Astrocyte of the cerebellum (primary cell): ENCODE data around the gene IL1A.

Experiments
- DNase-seq: peaks from one replicate; pipeline ENCODE4 v3.0.0-alpha.2; 2011; ENCODE audit warnings: low read depth
- H3K4me3 ChIP-seq: 2 replicates; pipeline ENCODE4 v1.5.1; 2011; ENCODE audit warnings: mild to moderate bottlenecking, low read depth, low read length, moderate library complexity
- CTCF ChIP-seq: IDR thresholded peaks from 2 replicates; pipeline ENCODE4 v1.5.1; 2012; ENCODE audit warnings: low read length, low read depth, moderate library complexity, mild to moderate bottlenecking; ENCODE audit errors: missing control alignments
- in situ Hi-C: cut with HindIII; loops from 2 replicates; pipeline ENCODE4 v1.10.0; 2017; ENCODE audit warnings: low sequenced_read_pairs

Gene IL1A

GRCh38 chr2:112825706-112826105 is 41.4 kb upstream of the IL1A start:
- no peak for TF ChIP-seq CTCF
- no peak overlapping the region for H3K4me3 ChIP-seq
- in situ Hi-C loops, result no loop called here
- DNase-seq, result no peak

- no peak for TF ChIP-seq CTCF
- no peak for DNase-seq
- H3K4me3 ChIP-seq, result no peak overlapping the region
- in situ Hi-C loops, result no loop called here
These were observed 40.4 kb upstream of the IL1A start for GRCh38 chr2:112824694-112825085.

GRCh38 chr2:112821682-112822081 is 37.4 kb upstream of the IL1A start:
- no peak for DNase-seq
- no peak overlapping the region for H3K4me3 ChIP-seq
- TF ChIP-seq CTCF, result no peak
- in situ Hi-C loops, result no loop called here

GRCh38 chr2:112821142-112821541 is 36.8 kb upstream of the IL1A start:
- no peak for DNase-seq
- in situ Hi-C loops, result no loop called here
- TF ChIP-seq CTCF, result no peak

GRCh38 chr2:112820343-112820742 is 36.0 kb upstream of the IL1A start:
- in situ Hi-C loops, result no loop called here
- no peak for TF ChIP-seq CTCF
- no peak overlapping the region for H3K4me3 ChIP-seq
- DNase-seq, result no peak

More at GRCh38 chr2:112821142-112821541, 36.8 kb upstream of the IL1A start:
- no peak overlapping the region for H3K4me3 ChIP-seq

- no peak overlapping the region for H3K4me3 ChIP-seq
- in situ Hi-C loops, result no loop called here
- TF ChIP-seq CTCF, result no peak
- DNase-seq, result no peak
These were observed 34.8 kb upstream of the IL1A start for GRCh38 chr2:112819081-112819480.

- TF ChIP-seq CTCF, result no peak
- no peak for DNase-seq
- no peak overlapping the region for H3K4me3 ChIP-seq
- in situ Hi-C loops, result no loop called here
These were observed 34.0 kb upstream of the IL1A start for GRCh38 chr2:112818094-112818902.
